Measurements from ENCODE around the gene HS3ST6. TPM values are rescaled to one million over a fixed set of nuclear protein-coding genes. Genes with fewer than 3 reads are reported as not detected.
"Not testable (repeated sequence)": the region's sequence is repeated elsewhere in the genome, so short reads cannot be mapped to it uniquely, and the experiment has no call there.

HS3ST6 gene
- total and polyA plus RNA-seq, 3 donors from 2014 or later = 0.34 to 1.6 (median 0.94) TPM

DNA sequence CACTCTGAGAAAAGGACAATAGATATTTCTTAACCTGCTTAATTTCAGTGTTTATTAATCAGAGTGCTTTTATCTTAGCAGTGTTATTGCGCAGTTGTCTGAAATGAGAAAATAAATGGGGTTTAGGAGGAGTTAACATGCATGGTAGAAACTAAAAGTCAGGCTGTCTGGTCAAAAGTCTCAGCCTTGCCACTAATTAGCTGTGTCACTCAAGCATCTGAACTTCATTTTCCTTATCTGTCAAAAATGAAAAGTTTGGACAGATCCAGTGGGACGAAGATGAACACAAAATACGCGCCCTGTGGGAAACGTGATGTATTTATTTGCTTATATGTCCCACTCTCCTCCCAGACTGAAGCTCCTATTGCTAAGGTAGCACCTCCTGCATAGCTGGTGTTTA is 40.0 kb downstream of the HS3ST6 start:
- no peaks in the 10 kb centered on the region for H3K27me3 ChIP-seq
- no peaks in the 10 kb centered on the region for H3K4me1 ChIP-seq
- TF ChIP-seq, protein P1, sequence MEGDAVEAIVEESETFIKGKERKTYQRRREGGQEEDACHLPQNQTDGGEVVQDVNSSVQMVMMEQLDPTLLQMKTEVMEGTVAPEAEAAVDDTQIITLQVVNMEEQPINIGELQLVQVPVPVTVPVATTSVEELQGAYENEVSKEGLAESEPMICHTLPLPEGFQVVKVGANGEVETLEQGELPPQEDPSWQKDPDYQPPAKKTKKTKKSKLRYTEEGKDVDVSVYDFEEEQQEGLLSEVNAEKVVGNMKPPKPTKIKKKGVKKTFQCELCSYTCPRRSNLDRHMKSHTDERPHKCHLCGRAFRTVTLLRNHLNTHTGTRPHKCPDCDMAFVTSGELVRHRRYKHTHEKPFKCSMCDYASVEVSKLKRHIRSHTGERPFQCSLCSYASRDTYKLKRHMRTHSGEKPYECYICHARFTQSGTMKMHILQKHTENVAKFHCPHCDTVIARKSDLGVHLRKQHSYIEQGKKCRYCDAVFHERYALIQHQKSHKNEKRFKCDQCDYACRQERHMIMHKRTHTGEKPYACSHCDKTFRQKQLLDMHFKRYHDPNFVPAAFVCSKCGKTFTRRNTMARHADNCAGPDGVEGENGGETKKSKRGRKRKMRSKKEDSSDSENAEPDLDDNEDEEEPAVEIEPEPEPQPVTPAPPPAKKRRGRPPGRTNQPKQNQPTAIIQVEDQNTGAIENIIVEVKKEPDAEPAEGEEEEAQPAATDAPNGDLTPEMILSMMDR (IDR thresholded peaks at IDR 0.05) = no peak
- no peak for TF ChIP-seq POLR2A (IDR thresholded peaks at IDR 0.05)
- no peak overlapping the region for H3K4me3 ChIP-seq
- no peak overlapping the region for H3K27ac ChIP-seq
- intact Hi-C loops (cut with DNase I; ENCODE audit: low total_unique reads) = no loop called here
- WGBS, 2 donors = 68 to 73% methylated on average over 5 of the region's 5 CpGs
- no peak for DNase-seq
- H3K9me3 ChIP-seq = no peaks in the 10 kb centered on the region
- H3K36me3 ChIP-seq (ENCODE audit: low read depth, missing control alignments) = no peaks in the 10 kb centered on the region

- Histone ChIP-seq H3K4me3 (no peak overlapping the region), H3K36me3 (ENCODE audit: low read depth, missing control alignments) (no peaks in the 10 kb centered on the region), H3K4me1 (no peaks in the 10 kb centered on the region), H3K27ac (no peak overlapping the region), H3K27me3 (no peaks in the 10 kb centered on the region), H3K9me3 (no peaks in the 10 kb centered on the region)
- no peak for TF ChIP-seq POLR2A (IDR thresholded peaks at IDR 0.05)
- TF ChIP-seq, protein P1 (IDR thresholded peaks at IDR 0.05) = no peak
- intact Hi-C loops (cut with DNase I; ENCODE audit: low total_unique reads) = no loop called here
- no peak for DNase-seq
- 63 to 69% methylated on average over 11 of the region's 11 CpGs for WGBS, 2 donors
Observed at GRCh38 chr16:1877804-1878203, 40.4 kb downstream of the HS3ST6 start.

GRCh38 chr16:1877089-1877488 is 41.1 kb downstream of the HS3ST6 start:
- Histone ChIP-seq H3K27ac (no peak overlapping the region), H3K36me3 (ENCODE audit: low read depth, missing control alignments) (no peaks in the 10 kb centered on the region), H3K4me1 (no peaks in the 10 kb centered on the region), H3K9me3 (no peaks in the 10 kb centered on the region), H3K4me3 (no peak overlapping the region), H3K27me3 (no peaks in the 10 kb centered on the region)
- no peak for DNase-seq
- no peak for TF ChIP-seq POLR2A (IDR thresholded peaks at IDR 0.05)
- TF ChIP-seq, protein P1 (IDR thresholded peaks at IDR 0.05) = no peak
- intact Hi-C loops (cut with DNase I; ENCODE audit: low total_unique reads) = no loop called here
- 61 to 64% methylated on average over 6 of the region's 6 CpGs for WGBS, 2 donors

- Histone ChIP-seq H3K9me3 (no peaks in the 10 kb centered on the region), H3K27ac (no peak overlapping the region), H3K4me1 (no peaks in the 10 kb centered on the region), H3K36me3 (ENCODE audit: low read depth, missing control alignments) (no peaks in the 10 kb centered on the region), H3K27me3 (no peaks in the 10 kb centered on the region), H3K4me3 (no peak overlapping the region)
- 77 to 87% methylated on average over 7 of the region's 7 CpGs for WGBS, 2 donors
- no peak for DNase-seq
- intact Hi-C loops (cut with DNase I; ENCODE audit: low total_unique reads) = no loop called here
- TF ChIP-seq POLR2A (IDR thresholded peaks at IDR 0.05) = no peak
- TF ChIP-seq, protein P1 (IDR thresholded peaks at IDR 0.05) = no peak
Observed at GRCh38 chr16:1876468-1876867, 41.7 kb downstream of the HS3ST6 start.

GRCh38 chr16:1876066-1876465 is 42.1 kb downstream of the HS3ST6 start:
- H3K9me3 ChIP-seq; DNase-seq; H3K27me3 ChIP-seq; H3K36me3 ChIP-seq (ENCODE audit: low read depth, missing control alignments); H3K4me3 ChIP-seq; H3K4me1 ChIP-seq; H3K27ac ChIP-seq; intact Hi-C loops (cut with DNase I; ENCODE audit: low total_unique reads): not testable (repeated sequence)
- WGBS, 2 donors = 88 to 92% methylated on average over 13 of the region's 13 CpGs
